Measurements from ENCODE around the gene HNF1B. TPM values are rescaled to one million over a fixed set of nuclear protein-coding genes. Genes with fewer than 3 reads are reported as not detected.

HNF1B gene
- total and polyA plus RNA-seq, 12 donors = 0.03 to 0.11 (median 0.08) TPM; not detected in 9

DNA sequence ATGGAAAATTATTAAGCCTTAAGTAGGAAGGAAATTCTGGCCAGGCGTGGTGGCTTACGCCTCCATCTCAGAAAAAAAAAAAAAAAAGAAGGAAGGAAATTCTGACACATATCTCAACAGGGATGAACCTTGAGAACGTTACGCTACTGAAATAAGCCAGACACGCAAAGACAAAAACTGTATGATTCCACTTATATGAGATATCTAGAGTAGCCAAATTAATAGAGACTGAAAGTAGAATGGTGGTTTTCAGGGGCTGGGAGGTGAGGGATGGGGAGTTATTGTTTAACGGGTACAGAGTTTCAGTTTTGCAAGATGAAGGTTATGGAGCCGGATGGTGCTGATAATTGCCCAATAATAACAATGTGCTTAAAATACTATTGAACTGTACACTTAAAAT, 16.2 kb upstream of the HNF1B start:
- H3K27ac ChIP-seq = no peak overlapping the region
- no peaks in the 10 kb centered on the region for H3K36me3 ChIP-seq (replicated peaks in 1 of 2)
- peaks cover 26% of the 10 kb centered on the region for H3K27me3 ChIP-seq
- intact Hi-C loops (cut with DNase I) = no loop called here
- H3K9me3 ChIP-seq (replicated peaks in 1 of 3) = no peaks in the 10 kb centered on the region
- 56 to 68% (median 63%) methylated on average over 7 of the region's 7 CpGs for WGBS, 4 donors
- H3K4me1 ChIP-seq (replicated peaks in 1 of 2) = no peaks in the 10 kb centered on the region
- no peak overlapping the region for H3K4me3 ChIP-seq
- no peak for TF ChIP-seq POLR2A (IDR thresholded peaks at IDR 0.05)
- TF ChIP-seq, protein P1, sequence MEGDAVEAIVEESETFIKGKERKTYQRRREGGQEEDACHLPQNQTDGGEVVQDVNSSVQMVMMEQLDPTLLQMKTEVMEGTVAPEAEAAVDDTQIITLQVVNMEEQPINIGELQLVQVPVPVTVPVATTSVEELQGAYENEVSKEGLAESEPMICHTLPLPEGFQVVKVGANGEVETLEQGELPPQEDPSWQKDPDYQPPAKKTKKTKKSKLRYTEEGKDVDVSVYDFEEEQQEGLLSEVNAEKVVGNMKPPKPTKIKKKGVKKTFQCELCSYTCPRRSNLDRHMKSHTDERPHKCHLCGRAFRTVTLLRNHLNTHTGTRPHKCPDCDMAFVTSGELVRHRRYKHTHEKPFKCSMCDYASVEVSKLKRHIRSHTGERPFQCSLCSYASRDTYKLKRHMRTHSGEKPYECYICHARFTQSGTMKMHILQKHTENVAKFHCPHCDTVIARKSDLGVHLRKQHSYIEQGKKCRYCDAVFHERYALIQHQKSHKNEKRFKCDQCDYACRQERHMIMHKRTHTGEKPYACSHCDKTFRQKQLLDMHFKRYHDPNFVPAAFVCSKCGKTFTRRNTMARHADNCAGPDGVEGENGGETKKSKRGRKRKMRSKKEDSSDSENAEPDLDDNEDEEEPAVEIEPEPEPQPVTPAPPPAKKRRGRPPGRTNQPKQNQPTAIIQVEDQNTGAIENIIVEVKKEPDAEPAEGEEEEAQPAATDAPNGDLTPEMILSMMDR (IDR thresholded peaks at IDR 0.05) = no peak
- DNase-seq = no peak

DNA sequence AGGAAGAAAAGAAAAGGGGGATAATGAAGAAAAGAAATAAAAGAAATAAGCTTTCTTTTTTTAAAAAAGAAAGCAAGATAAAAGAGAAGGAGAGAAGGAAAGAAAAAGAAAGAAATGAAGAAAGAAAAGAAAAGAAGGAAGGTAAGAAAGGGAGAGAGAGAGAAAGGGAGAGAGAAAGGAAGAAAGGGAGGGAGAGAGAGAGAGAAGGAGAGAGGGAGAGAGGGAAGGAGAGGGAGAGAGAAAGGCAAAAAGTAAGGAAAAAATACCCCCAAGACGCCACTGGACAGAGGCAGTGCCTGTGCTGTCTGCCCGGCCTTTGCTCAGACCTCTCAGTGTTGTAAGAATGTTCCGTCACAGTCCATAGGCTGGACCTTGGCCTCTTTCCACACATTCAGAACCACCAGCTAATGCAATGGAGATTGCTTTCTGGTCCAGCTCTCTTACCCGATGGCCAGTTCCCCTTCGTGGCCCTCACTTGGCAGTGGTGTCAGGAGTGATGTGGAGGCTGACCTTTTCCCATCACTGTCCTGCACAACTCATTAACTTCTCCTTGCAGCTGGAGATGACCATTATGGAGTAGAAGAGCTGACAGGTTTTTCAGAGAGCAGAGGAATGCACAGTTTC, 14.3 kb upstream of the HNF1B start:
- no peak overlapping the region for H3K4me3 ChIP-seq
- H3K27me3 ChIP-seq = peaks cover 26% of the 10 kb centered on the region
- H3K4me1 ChIP-seq (replicated peaks in 1 of 2) = no peaks in the 10 kb centered on the region
- WGBS, 4 donors = 66 to 80% (median 74%) methylated on average over 5 of the region's 5 CpGs
- H3K27ac ChIP-seq = no peak overlapping the region
- no peaks in the 10 kb centered on the region for H3K9me3 ChIP-seq (replicated peaks in 1 of 3)
- intact Hi-C loops (cut with DNase I) = no loop called here
- DNase-seq = no peak
- no peak for TF ChIP-seq POLR2A (IDR thresholded peaks at IDR 0.05)
- TF ChIP-seq, protein P1 (IDR thresholded peaks at IDR 0.05) = no peak
- H3K36me3 ChIP-seq (replicated peaks in 1 of 2) = no peaks in the 10 kb centered on the region

DNA sequence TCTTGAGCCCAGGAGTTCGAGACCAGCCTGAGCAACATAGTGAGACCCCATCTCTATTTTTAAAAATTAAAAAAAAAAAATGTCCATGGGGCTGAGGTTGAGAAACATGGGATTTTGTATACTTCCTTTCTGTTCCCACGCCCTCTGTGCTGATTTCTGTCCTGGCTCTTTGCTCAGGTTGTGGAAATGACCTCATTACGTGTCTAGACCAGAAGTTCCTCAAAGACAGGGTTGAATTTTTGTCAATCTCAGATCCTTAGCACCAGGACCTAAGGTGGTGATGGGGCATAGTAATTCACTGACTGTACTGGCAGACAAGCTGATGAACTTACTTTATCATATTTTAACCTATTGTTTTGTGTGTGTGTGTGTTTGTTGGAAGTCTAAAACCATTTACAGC, 11.2 kb upstream of the HNF1B start:
- H3K9me3 ChIP-seq (replicated peaks in 1 of 3) = no peaks in the 10 kb centered on the region
- H3K36me3 ChIP-seq (replicated peaks in 1 of 2) = no peaks in the 10 kb centered on the region
- peaks cover 23% of the 10 kb centered on the region for H3K27me3 ChIP-seq
- H3K27ac ChIP-seq = no peak overlapping the region
- H3K4me3 ChIP-seq = no peak overlapping the region
- 75 to 84% (median 79%) methylated on average over 3 of the region's 3 CpGs for WGBS, 4 donors
- no peak for TF ChIP-seq POLR2A (IDR thresholded peaks at IDR 0.05)
- TF ChIP-seq, protein P1 (IDR thresholded peaks at IDR 0.05) = no peak
- DNase-seq = no peak
- no peaks in the 10 kb centered on the region for H3K4me1 ChIP-seq (replicated peaks in 1 of 2)
- intact Hi-C loops (cut with DNase I) = no loop called here

DNA sequence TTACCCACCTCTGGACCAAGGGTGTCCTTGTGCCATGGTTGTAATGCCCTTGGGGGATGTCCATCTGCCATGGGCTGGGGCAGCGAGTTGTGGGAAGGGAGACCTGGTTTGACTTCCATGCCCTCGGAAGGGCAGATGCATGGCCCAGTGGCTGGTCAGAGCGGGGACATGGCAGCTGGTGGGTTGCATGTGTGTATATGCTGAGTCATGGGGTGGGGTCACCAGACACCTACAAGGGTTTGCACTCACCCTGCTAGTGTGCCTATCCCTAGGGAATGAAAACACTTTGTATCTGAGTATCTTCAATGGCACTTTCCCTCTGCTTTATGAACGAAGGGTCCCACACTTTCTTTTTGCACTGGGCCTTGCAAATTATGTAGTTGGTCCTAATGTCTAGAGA, 10.6 kb upstream of the HNF1B start:
- Histone ChIP-seq H3K27ac (no peak overlapping the region), H3K4me1 (replicated peaks in 1 of 2) (no peaks in the 10 kb centered on the region), H3K36me3 (replicated peaks in 1 of 2) (no peaks in the 10 kb centered on the region), H3K27me3 (peaks cover 21% of the 10 kb centered on the region), H3K4me3 (no peak overlapping the region), H3K9me3 (replicated peaks in 1 of 3) (no peaks in the 10 kb centered on the region)
- 86 to 96% (median 96%) methylated on average over 4 of the region's 4 CpGs for WGBS, 4 donors
- TF ChIP-seq, protein P1 (IDR thresholded peaks at IDR 0.05) = no peak
- TF ChIP-seq POLR2A (IDR thresholded peaks at IDR 0.05) = no peak
- intact Hi-C loops (cut with DNase I) = no loop called here
- DNase-seq = no peak
